HG02970 (cell line): ENCODE results near the gene USP13.

Experiments
- ATAC-seq: cut with Tn5 transposase; IDR thresholded peaks from one replicate; pipeline ENCODE4 v1.9.1; 2021; ENCODE audit warnings: mild to moderate bottlenecking, moderate library complexity, moderate number of reproducible peaks; ENCODE audit not compliant: unreplicated experiment, low FRiP score

USP13 gene

GRCh38 chr3:179688850-179689249 lies 36.0 kb downstream of the USP13 start:
- ATAC-seq: no peak

- ATAC-seq: no peak
Measured at GRCh38 chr3:179694731-179695130, 41.9 kb downstream of the USP13 start.

GRCh38 chr3:179695672-179696313 lies 43.0 kb downstream of the USP13 start:
- ATAC-seq: no peak

GRCh38 chr3:179697736-179698332 lies 45.0 kb downstream of the USP13 start:
- ATAC-seq: no peak

- ATAC-seq: no peak
Measured at GRCh38 chr3:179700716-179701115, 47.9 kb downstream of the USP13 start.

GRCh38 chr3:179701176-179701827 lies 48.5 kb downstream of the USP13 start:
- no peak for ATAC-seq

GRCh38 chr3:179702271-179702947 lies 49.6 kb downstream of the USP13 start:
- ATAC-seq: no peak

GRCh38 chr3:179703816-179704215 lies 51.0 kb downstream of the USP13 start:
- ATAC-seq: no peak

- no peak for ATAC-seq
Measured at GRCh38 chr3:179706233-179706632, 53.4 kb downstream of the USP13 start.

- no peak for ATAC-seq
Measured at GRCh38 chr3:179710079-179710478, 57.2 kb downstream of the USP13 start.

GRCh38 chr3:179713643-179714090 lies 60.8 kb downstream of the USP13 start:
- no peak for ATAC-seq

- no peak for ATAC-seq
Measured at GRCh38 chr3:179715582-179715981, 62.7 kb downstream of the USP13 start.

GRCh38 chr3:179716226-179716625 lies 63.4 kb downstream of the USP13 start:
- no peak for ATAC-seq

- ATAC-seq: no peak
Measured at GRCh38 chr3:179716811-179717210, 64.0 kb downstream of the USP13 start.

GRCh38 chr3:179717219-179717618 lies 64.4 kb downstream of the USP13 start:
- no peak for ATAC-seq

GRCh38 chr3:179719048-179719734 lies 66.4 kb downstream of the USP13 start:
- no peak for ATAC-seq

GRCh38 chr3:179720196-179720595 lies 67.4 kb downstream of the USP13 start:
- no peak for ATAC-seq

GRCh38 chr3:179723617-179724016 lies 70.8 kb downstream of the USP13 start:
- no peak for ATAC-seq

- ATAC-seq: no peak
Measured at GRCh38 chr3:179726075-179726699, 73.3 kb downstream of the USP13 start.

GRCh38 chr3:179729086-179729485 lies 76.2 kb downstream of the USP13 start:
- no peak for ATAC-seq
